Measurements from ENCODE around the gene PFKFB3. TPM values are rescaled to one million over a fixed set of nuclear protein-coding genes. Genes with fewer than 3 reads are reported as not detected.
A peak's percentile ranks its signal among the peaks of the same experiment; 100 is the strongest.

The PFKFB3 gene
- polyA plus RNA-seq, 3 donors: 12.2 to 101 (median 15.8) TPM

- peaks cover 0 to 6% (median 5%) of the 10 kb centered on the region in 3 donors for H3K27me3 Mint-ChIP-seq (ENCODE audit: low read depth in 3 of 3)
- Histone ChIP-seq H3K9me3 (replicated peaks in 1 of 2; ENCODE audit: control insufficient read depth in 1 of 2, insufficient read depth in 1 of 2, low read length in 2 of 2) (no peaks in the 10 kb centered on the region), H4K20me1 (ENCODE audit: insufficient read depth, low read length) (no peaks in the 10 kb centered on the region), H3K27ac (ENCODE audit: low read depth in 1 of 2, low read length in 2 of 2) (no peak overlapping the region), H2AFZ (ENCODE audit: insufficient read depth, low read depth, low read length, poor library complexity, severe bottlenecking) (no peak overlapping the region), H3K4me2 (replicated peaks; ENCODE audit: extremely low read depth, low read length, poor library complexity, severe bottlenecking) (no peak overlapping the region), H3K36me3 (replicated peaks in 1 of 2; ENCODE audit: control insufficient read depth in 1 of 2, insufficient read depth in 2 of 2, low read length in 2 of 2) (no peaks in the 10 kb centered on the region), H3K9ac (ENCODE audit: insufficient read depth, low read length, poor library complexity, severe bottlenecking) (no peak overlapping the region), H3K4me3 (replicated peaks in 1 of 3; ENCODE audit: low read depth in 2 of 3, low read length in 3 of 3) (no peak overlapping the region), H3K4me1 (ENCODE audit: control insufficient read depth in 1 of 2, insufficient read depth in 2 of 2, low read length in 2 of 2) (no peaks in the 10 kb centered on the region), H3K27me3 (ENCODE audit: control insufficient read depth in 2 of 2, insufficient read depth in 2 of 2, low read length in 2 of 2) (no peaks in the 10 kb centered on the region), H3K79me2 (ENCODE audit: insufficient read depth, low read length) (no peaks in the 10 kb centered on the region)
- intact Hi-C loops (cut with micrococcal nuclease): loop anchor here in 1 of 2 donors (10.0 kb wide), 1 partner anchor 84 kb away; no protein-coding TSS in a partner anchor
- no peak overlapping the region for H3K27ac Mint-ChIP-seq
- no CpG with 5 or more reads among the region's 3 CpGs for WGBS (ENCODE audit: insufficient coverage)
- DNase-seq: no peak
- TF ChIP-seq CTCF (IDR thresholded peaks at IDR 0.05): no peak
- H3K4me3 Mint-ChIP-seq: no peak overlapping the region
- no peaks in the 10 kb centered on the region for H3K4me1 Mint-ChIP-seq
- H3K9me3 Mint-ChIP-seq: peaks cover 2 to 16% (median 10%) of the 10 kb centered on the region in 7 donors
- H3K36me3 Mint-ChIP-seq: peaks cover 4 to 5% of the 10 kb centered on the region in 2 donors
These were observed 58.1 kb downstream of the PFKFB3 start for GRCh38 chr10:6260843-6261242.

- Histone ChIP-seq H3K27ac (ENCODE audit: low read depth in 1 of 2, low read length in 2 of 2) (peak overlapping the region; percentile 73 to 84), H3K9ac (ENCODE audit: insufficient read depth, low read length, poor library complexity, severe bottlenecking) (peak overlapping the region; percentile 40), H4K20me1 (ENCODE audit: insufficient read depth, low read length) (no peaks in the 10 kb centered on the region), H3K36me3 (replicated peaks in 1 of 2; ENCODE audit: control insufficient read depth in 1 of 2, insufficient read depth in 2 of 2, low read length in 2 of 2) (no peaks in the 10 kb centered on the region), H2AFZ (ENCODE audit: insufficient read depth, low read depth, low read length, poor library complexity, severe bottlenecking) (no peak overlapping the region), H3K4me3 (replicated peaks in 1 of 3; ENCODE audit: low read depth in 2 of 3, low read length in 3 of 3) (no peak overlapping the region), H3K9me3 (replicated peaks in 1 of 2; ENCODE audit: control insufficient read depth in 1 of 2, insufficient read depth in 1 of 2, low read length in 2 of 2) (no peaks in the 10 kb centered on the region), H3K27me3 (ENCODE audit: control insufficient read depth in 2 of 2, insufficient read depth in 2 of 2, low read length in 2 of 2) (no peaks in the 10 kb centered on the region), H3K4me1 (ENCODE audit: control insufficient read depth in 1 of 2, insufficient read depth in 2 of 2, low read length in 2 of 2) (peaks cover 36 to 37% of the 10 kb centered on the region in 2 donors), H3K4me2 (replicated peaks; ENCODE audit: extremely low read depth, low read length, poor library complexity, severe bottlenecking) (no peak overlapping the region), H3K79me2 (ENCODE audit: insufficient read depth, low read length) (no peaks in the 10 kb centered on the region)
- Mint-ChIP-seq H3K4me1 (peaks cover 41% of the 10 kb centered on the region), H3K27me3 (ENCODE audit: low read depth in 3 of 3) (peaks cover 0 to 10% (median 7%) of the 10 kb centered on the region in 3 donors), H3K9me3 (peaks cover 0 to 2% (median 0%) of the 10 kb centered on the region in 7 donors), H3K4me3 (no peak overlapping the region), H3K36me3 (peaks cover 0 to 11% of the 10 kb centered on the region in 2 donors), H3K27ac (peak overlapping the region; percentile 96 to 97 (median 97))
- no peak for TF ChIP-seq CTCF (IDR thresholded peaks at IDR 0.05)
- no CpG with 5 or more reads among the region's 6 CpGs for WGBS (ENCODE audit: insufficient coverage)
- intact Hi-C loops (cut with micrococcal nuclease): loop anchor here in 1 of 2 donors (5.0 to 10.0 kb wide), 2 partner anchors 34 to 77 kb away; no protein-coding TSS in a partner anchor
- DNase-seq: no peak
These were observed 65.2 kb downstream of the PFKFB3 start for GRCh38 chr10:6267941-6268340.
